Esophagus squamous epithelium (tissue), 5 donors: ENCODE results near the gene DVL1. TPM values are rescaled to one million over a fixed set of nuclear protein-coding genes. Genes with fewer than 3 reads are reported as not detected.

ENCODE experiments used
- DNase-seq: peaks from one replicate; lab custom pipeline; 2025; lab: John Stamatoyannopoulos, UW
- H3K27ac ChIP-seq, 4 donors: fragments of 200-600 bp; sonication (generic); one replicate each; pipeline ENCODE4 v1.5.1; 2016 to 2019; ENCODE audit warnings: mild to moderate bottlenecking in 1 of 4
- H3K27me3 ChIP-seq, 4 donors: fragments of 200-600 bp; sonication (generic); 1 replicate in 3 of 4; 2 replicates in 1 of 4; pipeline versions ENCODE4 v1.5.1 to v1.6.0; 2017 to 2021; ENCODE audit warnings: antibody characterized with exemption in 1 of 4
- H3K36me3 ChIP-seq, 3 donors: fragments of 200-600 bp; sonication (generic); one replicate each; pipeline ENCODE4 v1.5.1; 2016 to 2019
- H3K4me1 ChIP-seq, 3 donors: fragments of 200-600 bp; sonication (generic); one replicate each; pipeline ENCODE4 v1.5.1; 2017 to 2019
- H3K4me3 ChIP-seq, 4 donors: fragments of 200-600 bp; sonication (generic); 1 replicate in 3 of 4; 2 replicates in 1 of 4; pipeline ENCODE4 v1.5.1; 2016 to 2019; ENCODE audit warnings: mild to moderate bottlenecking in 2 of 4, moderate library complexity in 1 of 4
- H3K9me3 ChIP-seq, 3 donors: fragments of 200-600 bp; sonication (generic); one replicate each; pipeline ENCODE4 v1.5.1; 2016 to 2019
- POLR2A ChIP-seq, 4 donors: fragments of 450-650 bp; IDR thresholded peaks; one replicate each; pipeline ENCODE4 v1.6.1; 2017; ENCODE audit warnings: antibody characterized with exemption in 4 of 4, mild to moderate bottlenecking in 4 of 4, moderate library complexity in 3 of 4
- WGBS, 2 donors: methylation state at CpG; one replicate each; pipeline ENCODE4 v1.1.5; 2018; 5-methylcytosine and 5-hydroxymethylcytosine counted together
- intact Hi-C: fragments of 100-400 bp; cut with DNase I; formaldehyde crosslinking; loops from one replicate; pipeline ENCODE4 v1.15.0; 2022
- total RNA-seq, 4 donors: library from RNA; depleted of rRNA; stranded (reverse); fragments of >200 nt; gene quantifications; one replicate each; pipeline ENCODE4 v1.1.0, GENCODE V29; 2016
- TF ChIP-seq, protein P1 (sequence below), 6 experiments: fragments of 450-650 bp in 4 of 6; fragments of 200-600 bp in 2 of 6; sonication (generic) in 2 of 6; IDR thresholded peaks; one replicate each; pipeline ENCODE4 v1.5.1; 2016 to 2019; ENCODE audit warnings: antibody characterized with exemption in 6 of 6, mild to moderate bottlenecking in 4 of 6, moderate library complexity in 4 of 6
- donor health status: DM: yes; HTN: yes; CAD: no.

DVL1 gene
- total RNA-seq, 4 donors from 2014 or later: 63.5 to 111 (median 88.0) TPM

- Histone ChIP-seq H3K9me3 (no peaks in the 10 kb centered on the region), H3K4me3 (no peak overlapping the region), H3K27me3 (no peaks in the 10 kb centered on the region), H3K36me3 (peaks cover 3 to 49% (median 19%) of the 10 kb centered on the region in 3 donors), H3K4me1 (peaks cover 27 to 48% (median 35%) of the 10 kb centered on the region in 3 donors), H3K27ac (no peak overlapping the region)
- intact Hi-C loops: no loop called here
- TF ChIP-seq, protein P1, sequence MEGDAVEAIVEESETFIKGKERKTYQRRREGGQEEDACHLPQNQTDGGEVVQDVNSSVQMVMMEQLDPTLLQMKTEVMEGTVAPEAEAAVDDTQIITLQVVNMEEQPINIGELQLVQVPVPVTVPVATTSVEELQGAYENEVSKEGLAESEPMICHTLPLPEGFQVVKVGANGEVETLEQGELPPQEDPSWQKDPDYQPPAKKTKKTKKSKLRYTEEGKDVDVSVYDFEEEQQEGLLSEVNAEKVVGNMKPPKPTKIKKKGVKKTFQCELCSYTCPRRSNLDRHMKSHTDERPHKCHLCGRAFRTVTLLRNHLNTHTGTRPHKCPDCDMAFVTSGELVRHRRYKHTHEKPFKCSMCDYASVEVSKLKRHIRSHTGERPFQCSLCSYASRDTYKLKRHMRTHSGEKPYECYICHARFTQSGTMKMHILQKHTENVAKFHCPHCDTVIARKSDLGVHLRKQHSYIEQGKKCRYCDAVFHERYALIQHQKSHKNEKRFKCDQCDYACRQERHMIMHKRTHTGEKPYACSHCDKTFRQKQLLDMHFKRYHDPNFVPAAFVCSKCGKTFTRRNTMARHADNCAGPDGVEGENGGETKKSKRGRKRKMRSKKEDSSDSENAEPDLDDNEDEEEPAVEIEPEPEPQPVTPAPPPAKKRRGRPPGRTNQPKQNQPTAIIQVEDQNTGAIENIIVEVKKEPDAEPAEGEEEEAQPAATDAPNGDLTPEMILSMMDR (IDR thresholded peaks at IDR 0.05): no peak
- no peak for TF ChIP-seq POLR2A (IDR thresholded peaks at IDR 0.05)
- no peak for DNase-seq
- WGBS, 2 donors: 65 to 68% methylated on average over 4 to 10 of the region's 12 CpGs
These were observed 48.9 kb downstream of the DVL1 start for GRCh38 chr1:1300352-1300739.

DNA sequence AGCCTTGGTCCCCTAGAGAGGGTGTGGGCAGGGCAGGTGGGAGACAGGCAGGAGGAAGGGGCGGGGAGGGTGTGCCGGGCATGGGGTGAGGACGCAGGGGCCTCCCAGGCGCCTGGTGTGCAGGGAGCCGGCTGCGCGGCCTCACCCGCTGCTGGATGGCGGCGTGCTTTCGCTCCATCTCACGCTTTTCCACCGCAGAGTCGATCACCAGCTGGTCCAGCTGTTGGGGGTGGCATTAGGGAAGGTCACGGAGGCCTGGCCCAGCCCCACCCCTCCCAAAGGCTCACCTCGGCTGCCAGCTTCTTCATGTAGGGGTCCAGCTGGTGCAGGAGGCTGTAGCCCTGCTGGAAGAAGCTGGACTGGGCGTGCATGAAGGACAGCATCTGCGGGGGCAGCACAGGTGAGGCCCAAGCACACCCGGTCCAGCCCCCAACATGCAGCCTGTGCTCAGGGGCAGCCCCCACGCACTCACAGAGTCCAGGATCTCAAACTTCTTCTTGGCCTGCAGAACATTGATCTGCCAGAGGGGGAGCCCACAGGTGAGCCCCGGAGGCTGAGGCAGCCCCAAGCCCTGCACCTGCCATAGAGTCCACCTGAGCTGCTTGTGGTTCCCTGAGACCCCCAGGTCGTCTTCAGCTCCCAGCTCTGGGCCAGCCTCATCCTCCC is 49.4 kb downstream of the DVL1 start:
- no peak overlapping the region for H3K27ac ChIP-seq
- intact Hi-C loops: loop anchor here (10.0 kb wide), 1 partner anchor 265 kb away; no protein-coding TSS in a partner anchor
- H3K9me3 ChIP-seq: no peaks in the 10 kb centered on the region
- H3K4me3 ChIP-seq: no peak overlapping the region
- WGBS, 2 donors: 89 to 91% methylated on average over 11 to 14 of the region's 22 CpGs
- TF ChIP-seq, protein P1 (IDR thresholded peaks at IDR 0.05): peak in 3 of 6 experiments; percentile 15 to 44 (median 25)
- no peak for TF ChIP-seq POLR2A (IDR thresholded peaks at IDR 0.05)
- no peak for DNase-seq
- no peaks in the 10 kb centered on the region for H3K27me3 ChIP-seq
- peaks cover 3 to 54% (median 20%) of the 10 kb centered on the region in 3 donors for H3K36me3 ChIP-seq
- peaks cover 22 to 42% (median 29%) of the 10 kb centered on the region in 3 donors for H3K4me1 ChIP-seq

DNA sequence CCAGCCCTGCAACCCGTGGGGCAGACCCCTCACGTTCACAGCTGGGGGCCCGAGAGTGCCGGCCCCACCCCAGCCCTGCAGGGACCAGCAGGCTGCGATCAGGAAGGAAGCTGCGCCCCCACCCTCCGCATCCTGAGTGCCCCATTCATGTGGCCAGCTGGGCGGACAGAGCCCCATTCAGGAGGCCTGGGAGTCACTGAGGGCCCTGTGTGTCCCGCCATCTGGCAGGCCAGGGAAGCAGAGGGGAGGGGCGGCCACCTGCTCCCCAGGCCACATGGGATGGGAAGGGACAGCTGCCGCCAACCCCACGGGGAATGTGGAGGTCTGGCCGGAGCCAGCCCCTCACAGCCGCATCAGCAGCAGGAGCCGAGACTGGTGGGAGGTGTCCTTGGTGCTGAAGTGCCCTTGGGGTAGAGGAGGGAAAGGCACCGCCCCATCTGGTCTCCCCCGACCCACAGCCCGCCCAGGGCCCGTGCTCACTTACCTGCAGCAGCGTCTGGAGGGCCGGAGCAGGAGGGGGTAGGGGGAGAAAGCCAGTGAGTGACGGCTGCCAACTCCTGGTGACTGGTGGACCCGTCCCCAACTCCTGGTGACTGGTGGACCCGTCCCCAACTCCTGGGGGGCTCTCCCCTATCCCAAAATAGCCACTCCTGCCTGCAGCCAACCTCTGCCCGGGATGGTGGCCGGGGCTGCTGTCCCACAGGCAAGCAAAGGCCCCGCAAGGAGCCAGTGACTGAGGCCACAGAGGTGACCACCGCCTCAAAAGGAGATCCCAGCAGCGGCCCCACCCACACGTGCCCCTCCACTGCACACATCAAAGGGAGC is 50.1 kb downstream of the DVL1 start:
- no peaks in the 10 kb centered on the region for H3K27me3 ChIP-seq
- WGBS, 2 donors: 50 to 66% methylated on average over 1 to 13 of the region's 30 CpGs
- H3K4me1 ChIP-seq: peaks cover 15 to 35% (median 22%) of the 10 kb centered on the region in 3 donors
- no peak for DNase-seq
- H3K9me3 ChIP-seq: no peaks in the 10 kb centered on the region
- intact Hi-C loops: loop anchor here (10.0 kb wide), 1 partner anchor 264 kb away; no protein-coding TSS in a partner anchor
- peaks cover 3 to 62% (median 20%) of the 10 kb centered on the region in 3 donors for H3K36me3 ChIP-seq
- H3K4me3 ChIP-seq: no peak overlapping the region
- TF ChIP-seq POLR2A (IDR thresholded peaks at IDR 0.05): no peak
- TF ChIP-seq, protein P1 (IDR thresholded peaks at IDR 0.05): no peak
- no peak overlapping the region for H3K27ac ChIP-seq

GRCh38 chr1:1297802-1298424 is 51.3 kb downstream of the DVL1 start:
- Histone ChIP-seq H3K4me3 (no peak overlapping the region), H3K27ac (no peak overlapping the region), H3K4me1 (peaks cover 3 to 23% (median 10%) of the 10 kb centered on the region in 3 donors), H3K36me3 (peaks cover 3 to 73% (median 20%) of the 10 kb centered on the region in 3 donors), H3K9me3 (no peaks in the 10 kb centered on the region), H3K27me3 (no peaks in the 10 kb centered on the region)
- TF ChIP-seq POLR2A (IDR thresholded peaks at IDR 0.05): no peak
- TF ChIP-seq, protein P1 (IDR thresholded peaks at IDR 0.05): no peak
- intact Hi-C loops: loop anchor here (10.0 kb wide), 1 partner anchor 263 kb away; no protein-coding TSS in a partner anchor
- 80 to 96% methylated on average over 2 to 12 of the region's 31 CpGs for WGBS, 2 donors
- no peak for DNase-seq
